Suprapubic skin (tissue), 3 donors: ENCODE data around the gene PRSS36.

Experiments
- CTCF ChIP-seq, 2 donors: fragments of 200-600 bp in 1 of 2; fragments of 450-650 bp in 1 of 2; sonication (generic) in 1 of 2; IDR thresholded peaks; one replicate each; pipeline ENCODE4 v1.5.1; 2016 to 2019; ENCODE audit warnings: antibody characterized with exemption in 2 of 2, mild to moderate bottlenecking in 1 of 2, moderate library complexity in 1 of 2
- EP300 ChIP-seq: sonication (generic); formaldehyde crosslinking; IDR thresholded peaks from one replicate; pipeline ENCODE4 v1.6.1; 2017; ENCODE audit warnings: antibody characterized with exemption

GRCh38 chr16:31148281-31148728 is 1.6 kb downstream of the PRSS36 start:
- no peak for TF ChIP-seq CTCF (IDR thresholded peaks at IDR 0.05)
- no peak for TF ChIP-seq EP300
